GM12874 (cell line): ENCODE data around the gene CALHM6.

Source experiments
- TF ChIP-seq, protein P1 (sequence below): IDR thresholded peaks from 2 replicates; pipeline ENCODE4 v1.5.1; 2011; ENCODE audit warnings: low read depth, mild to moderate bottlenecking, control low read depth, low read length, moderate library complexity; ENCODE audit not compliant: insufficient read depth

The CALHM6 gene

DNA sequence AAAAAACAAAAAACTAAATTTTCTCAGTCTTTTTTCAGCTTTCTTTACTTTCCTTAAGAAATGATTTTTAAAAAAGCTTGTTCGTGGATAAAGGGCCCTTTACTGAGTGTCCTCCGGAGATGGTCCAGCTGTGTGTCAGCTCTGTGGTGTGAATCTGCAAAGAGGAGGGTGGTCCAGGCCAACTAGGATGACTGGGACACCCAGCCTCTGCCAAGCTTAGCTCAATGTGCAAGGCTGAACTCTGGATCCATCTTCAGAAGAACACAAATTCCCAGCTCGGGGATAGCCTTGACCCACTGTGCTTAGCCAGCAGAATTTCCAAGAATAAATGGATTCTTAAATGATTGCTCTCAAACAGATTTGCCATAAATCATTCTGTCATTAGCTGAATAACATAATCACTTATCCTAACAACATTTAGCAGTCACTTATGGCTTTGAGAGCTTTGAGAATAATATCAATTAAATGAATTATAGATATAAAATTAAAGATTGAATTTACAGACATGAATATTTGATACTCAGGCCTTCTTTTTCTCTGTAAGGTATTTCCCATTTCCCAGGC lies 36.0 kb downstream of the CALHM6 start:
- TF ChIP-seq, protein P1, sequence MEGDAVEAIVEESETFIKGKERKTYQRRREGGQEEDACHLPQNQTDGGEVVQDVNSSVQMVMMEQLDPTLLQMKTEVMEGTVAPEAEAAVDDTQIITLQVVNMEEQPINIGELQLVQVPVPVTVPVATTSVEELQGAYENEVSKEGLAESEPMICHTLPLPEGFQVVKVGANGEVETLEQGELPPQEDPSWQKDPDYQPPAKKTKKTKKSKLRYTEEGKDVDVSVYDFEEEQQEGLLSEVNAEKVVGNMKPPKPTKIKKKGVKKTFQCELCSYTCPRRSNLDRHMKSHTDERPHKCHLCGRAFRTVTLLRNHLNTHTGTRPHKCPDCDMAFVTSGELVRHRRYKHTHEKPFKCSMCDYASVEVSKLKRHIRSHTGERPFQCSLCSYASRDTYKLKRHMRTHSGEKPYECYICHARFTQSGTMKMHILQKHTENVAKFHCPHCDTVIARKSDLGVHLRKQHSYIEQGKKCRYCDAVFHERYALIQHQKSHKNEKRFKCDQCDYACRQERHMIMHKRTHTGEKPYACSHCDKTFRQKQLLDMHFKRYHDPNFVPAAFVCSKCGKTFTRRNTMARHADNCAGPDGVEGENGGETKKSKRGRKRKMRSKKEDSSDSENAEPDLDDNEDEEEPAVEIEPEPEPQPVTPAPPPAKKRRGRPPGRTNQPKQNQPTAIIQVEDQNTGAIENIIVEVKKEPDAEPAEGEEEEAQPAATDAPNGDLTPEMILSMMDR, result no peak

DNA sequence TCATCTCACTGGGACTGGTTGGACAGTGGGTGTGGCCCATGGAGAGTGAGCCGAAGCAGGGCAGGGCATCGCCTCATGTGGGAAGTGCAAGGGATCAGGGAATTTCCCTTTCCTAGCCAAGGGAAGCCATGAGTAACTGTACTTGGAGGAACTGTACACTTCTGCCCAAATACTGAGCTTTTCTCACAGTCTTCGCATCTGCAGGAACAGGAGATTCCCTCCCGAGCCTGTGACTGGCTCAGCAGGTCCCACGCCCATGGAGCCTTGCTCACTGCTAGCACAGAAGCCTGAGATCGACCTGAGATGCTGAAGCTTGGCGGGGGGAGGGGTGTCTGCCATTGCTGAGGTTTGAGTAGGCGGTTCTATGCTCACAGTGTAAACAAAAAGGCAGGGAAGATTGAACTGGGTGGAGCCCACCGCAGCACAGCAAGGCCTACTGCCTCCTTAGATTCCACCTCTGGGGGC lies 39.8 kb downstream of the CALHM6 start:
- TF ChIP-seq, protein P1, result no peak

DNA sequence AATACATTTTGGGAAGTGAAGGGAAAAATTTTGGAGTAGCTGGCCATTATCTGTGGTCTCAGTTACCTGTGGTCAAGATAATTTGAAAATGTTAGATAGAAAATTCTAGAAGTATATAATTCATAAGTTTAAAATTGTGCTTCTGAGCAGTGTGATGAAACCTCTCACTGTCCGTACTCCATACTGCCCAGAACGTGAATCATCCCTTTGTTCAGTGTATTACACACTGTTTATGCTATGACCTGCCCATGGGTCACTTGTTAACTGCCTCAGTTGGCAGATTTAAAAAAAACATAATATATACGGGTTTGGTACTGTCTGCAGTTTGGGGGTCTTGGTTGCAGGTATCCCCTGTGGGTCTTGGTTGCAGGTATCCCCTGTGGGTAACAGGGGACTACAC lies 46.1 kb downstream of the CALHM6 start:
- TF ChIP-seq, protein P1, result no peak

DNA sequence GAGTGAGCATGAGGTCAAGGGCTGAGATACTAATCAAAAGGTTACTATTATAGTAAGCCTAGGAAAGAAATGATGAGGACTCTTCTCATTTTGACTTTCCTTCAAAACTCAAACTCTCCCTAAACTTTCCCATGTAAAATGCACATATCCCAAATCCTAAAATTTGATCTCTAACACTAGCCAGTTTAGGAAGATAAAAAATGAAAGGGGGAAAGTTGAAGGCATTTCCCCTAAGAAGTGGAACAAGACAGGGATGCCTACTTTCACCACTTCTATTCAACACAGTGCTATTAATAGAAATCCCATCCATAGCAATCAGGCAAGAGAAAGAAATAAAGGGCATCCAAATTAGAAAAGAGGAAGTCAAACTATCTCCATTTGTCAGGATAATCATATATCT lies 47.4 kb downstream of the CALHM6 start:
- TF ChIP-seq, protein P1, result no peak

DNA sequence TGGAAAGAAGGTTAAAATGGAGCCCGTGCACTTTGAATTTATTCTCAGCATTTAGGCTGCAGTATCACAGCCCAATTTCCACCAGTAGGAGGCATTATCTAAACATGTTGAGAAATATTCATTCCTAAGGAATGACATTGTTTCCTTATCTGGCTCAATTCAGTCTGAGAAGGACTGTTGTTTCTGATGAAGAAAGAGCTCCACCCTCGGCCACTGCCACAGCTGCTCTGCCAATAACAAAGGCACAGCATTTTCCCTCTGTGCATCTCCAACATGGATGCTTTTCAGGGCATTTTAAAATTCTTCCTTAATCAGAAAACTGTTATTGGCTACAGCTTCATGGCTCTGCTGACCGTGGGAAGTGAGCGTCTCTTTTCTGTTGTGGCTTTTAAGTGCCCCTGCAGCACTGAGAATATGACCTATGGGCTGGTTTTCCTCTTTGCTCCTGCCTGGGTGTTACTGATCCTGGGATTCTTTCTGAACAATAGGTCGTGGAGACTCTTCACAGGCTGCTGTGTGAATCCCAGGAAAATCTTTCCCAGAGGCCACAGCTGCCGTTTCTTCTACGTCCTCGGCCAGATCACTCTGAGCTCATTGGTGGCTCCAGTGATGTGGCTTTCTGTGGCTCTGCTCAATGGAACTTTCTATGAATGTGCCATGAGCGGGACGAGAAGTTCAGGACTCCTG lies 50.4 kb downstream of the CALHM6 start, which contains the start of gene CALHM5:
TSS of gene CALHM5 (plus strand) at position 216 of the 687 bp plus-strand sequence. CDS start at position 274, 58 bp downstream.
- TF ChIP-seq, protein P1, result 0 out of 2 replicates have a peak, but pooled peaks have one; percentile 16

DNA sequence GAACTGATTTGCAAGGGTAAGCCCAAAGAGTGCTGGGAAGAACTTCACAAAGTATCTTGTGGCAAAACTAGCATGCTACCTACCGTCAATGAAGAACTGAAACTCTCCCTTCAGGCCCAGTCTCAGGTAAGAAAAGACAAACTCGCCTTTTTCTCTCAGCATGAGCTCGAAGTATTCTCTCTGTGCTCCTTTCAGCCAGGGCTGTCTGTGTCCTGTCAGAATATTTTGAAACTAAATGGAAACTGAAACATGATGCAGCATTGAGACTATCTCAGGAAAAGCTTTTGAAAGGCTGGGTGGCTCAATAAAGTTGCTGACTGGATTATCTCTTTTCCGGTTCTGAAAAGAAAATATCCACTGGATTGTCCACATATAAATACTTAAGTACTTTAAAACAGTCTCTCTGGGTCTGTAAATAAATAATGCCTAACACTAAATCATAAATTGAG lies 51.0 kb downstream of the CALHM6 start:
- TF ChIP-seq, protein P1, result no peak

DNA sequence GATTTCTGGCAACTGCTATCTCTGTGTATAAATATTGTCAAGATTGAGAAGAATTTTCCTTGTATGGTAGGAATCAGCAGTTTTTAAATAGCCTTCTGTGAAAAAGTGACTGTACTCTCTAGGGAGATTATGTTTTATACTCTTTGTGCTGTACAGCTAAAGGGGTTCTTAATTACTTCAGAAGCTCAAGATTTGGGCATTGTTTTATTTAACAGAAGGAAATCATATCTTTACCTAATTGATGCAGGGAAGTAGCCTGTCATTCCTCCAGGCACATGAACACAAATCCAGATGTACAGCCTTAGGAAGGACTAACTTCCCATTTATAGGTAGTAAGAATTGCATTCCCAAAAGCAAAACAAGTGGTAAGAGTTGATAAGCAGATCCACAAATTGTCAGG lies 51.6 kb downstream of the CALHM6 start:
- TF ChIP-seq, protein P1, result no peak
